HG02571 (cell line): ENCODE data around the gene PLEKHF1.

Experiments
- ATAC-seq: cut with Tn5 transposase; IDR thresholded peaks from one replicate; pipeline ENCODE4 v1.9.1; 2021; ENCODE audit warnings: mild to moderate bottlenecking, moderate library complexity; ENCODE audit not compliant: unreplicated experiment

PLEKHF1 gene

DNA sequence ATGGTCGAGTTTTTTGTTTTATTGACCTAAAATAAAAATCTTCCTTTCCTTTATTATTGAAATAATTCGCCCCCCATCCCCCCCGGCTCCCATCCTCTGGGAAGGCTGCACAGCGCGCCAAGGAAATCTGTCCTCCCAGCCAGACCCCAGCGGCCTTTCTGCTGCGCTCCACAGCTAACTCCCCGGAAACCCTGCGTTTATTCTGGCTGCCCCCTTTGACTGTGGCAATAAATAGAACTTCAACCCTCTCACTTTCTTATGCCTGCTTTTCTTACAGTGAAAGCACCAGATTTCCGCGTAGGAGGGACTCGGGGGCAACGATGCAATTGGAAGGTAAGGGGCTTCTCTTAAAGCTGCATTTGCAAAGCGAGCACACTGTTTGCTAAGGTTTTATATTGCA, 59.5 kb downstream of the PLEKHF1 start:
- no peak for ATAC-seq
